ENCODE measurements around the gene CNTN5. TPM values are rescaled to one million over a fixed set of nuclear protein-coding genes. Genes with fewer than 3 reads are reported as not detected.

CNTN5 gene
- total and polyA plus RNA-seq, 10 of the 15 experiments (the other 5 are each of a cell fraction or from before 2014, with no cell fraction given), result 0.01 TPM; not detected in 9

DNA sequence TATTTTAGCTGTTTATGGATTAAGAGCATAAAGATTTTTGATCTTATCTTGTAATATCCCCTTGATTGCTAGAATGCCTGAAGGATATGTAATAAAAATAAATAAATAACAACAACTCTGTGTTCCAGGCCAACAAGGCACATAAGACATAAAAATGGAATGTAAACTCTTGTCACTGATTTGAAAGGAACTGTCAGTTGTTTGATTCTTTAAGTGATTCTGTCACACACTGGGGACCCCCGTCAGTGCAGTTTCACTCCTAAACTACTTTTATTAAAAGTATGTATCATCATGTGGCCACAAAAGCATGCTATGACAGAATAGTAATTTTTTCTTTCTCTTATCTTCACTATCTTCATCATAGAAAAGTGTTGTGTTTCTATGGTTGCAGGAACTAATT lies 572.4 kb downstream of the CNTN5 start:
- CTCF ChIA-PET, result no interaction called here
- TF ChIP-seq BACH1 (IDR thresholded peaks at IDR 0.05; ENCODE audit: borderline replicate concordance) (no peak), ZSCAN29 (IDR thresholded peaks at IDR 0.05) (no peak)
- TF ChIP-seq, protein P1, sequence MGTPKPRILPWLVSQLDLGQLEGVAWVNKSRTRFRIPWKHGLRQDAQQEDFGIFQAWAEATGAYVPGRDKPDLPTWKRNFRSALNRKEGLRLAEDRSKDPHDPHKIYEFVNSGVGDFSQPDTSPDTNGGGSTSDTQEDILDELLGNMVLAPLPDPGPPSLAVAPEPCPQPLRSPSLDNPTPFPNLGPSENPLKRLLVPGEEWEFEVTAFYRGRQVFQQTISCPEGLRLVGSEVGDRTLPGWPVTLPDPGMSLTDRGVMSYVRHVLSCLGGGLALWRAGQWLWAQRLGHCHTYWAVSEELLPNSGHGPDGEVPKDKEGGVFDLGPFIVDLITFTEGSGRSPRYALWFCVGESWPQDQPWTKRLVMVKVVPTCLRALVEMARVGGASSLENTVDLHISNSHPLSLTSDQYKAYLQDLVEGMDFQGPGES (IDR thresholded peaks at IDR 0.05), result no peak
- no TSS peak for BruUV-seq (replicated peaks)
- Histone ChIP-seq H2AFZ (ENCODE audit: control insufficient read depth, low read depth, low read length) (no peak overlapping the region), H4K20me1 (ENCODE audit: control insufficient read depth, insufficient read depth) (no peaks in the 10 kb centered on the region), H3K4me1 (ENCODE audit: control insufficient read depth, insufficient read depth, low read length) (no peaks in the 10 kb centered on the region), H3K9me3 (replicated peaks; ENCODE audit: control insufficient read depth, insufficient read depth, low read length) (no peaks in the 10 kb centered on the region), H3K36me3 (ENCODE audit: control insufficient read depth in 2 of 2, insufficient read depth in 2 of 2, low read length in 1 of 2) (no peaks in the 10 kb centered on the region), H3K4me3 (no peak overlapping the region), H3K27me3 (replicated peaks in 1 of 2; ENCODE audit: control insufficient read depth in 2 of 2, insufficient read depth in 2 of 2, low read length in 1 of 2) (no peaks in the 10 kb centered on the region), H3K27ac (ENCODE audit: control insufficient read depth, insufficient read depth) (no peak overlapping the region), H3K4me2 (ENCODE audit: control insufficient read depth, insufficient read depth) (no peak overlapping the region), H3K9ac (ENCODE audit: control insufficient read depth, insufficient read depth, low read length) (no peak overlapping the region), H3K79me2 (ENCODE audit: control insufficient read depth, insufficient read depth, low read length) (no peaks in the 10 kb centered on the region)
- RAD21 ChIA-PET (ENCODE audit: unreplicated experiment), result interaction anchor here (1.3 kb wide), 1 partner anchor 21 kb away, joined by 4 read pairs; no protein-coding TSS in a partner anchor
- no peak for FAIRE-seq
- POLR2A ChIA-PET, result no interaction called here
- intact Hi-C loops (cut with micrococcal nuclease; ENCODE audit: unreplicated experiment), result no loop called here
- 0% methylated on average over 1 of the region's 1 CpG for WGBS (ENCODE audit: insufficient coverage, insufficient replicate concordance, low lambda C conversion rate, missing lambda C conversion rate)
- no peak for ATAC-seq
- SMC1A ChIA-PET (ENCODE audit: uncharacterized antibody, unreplicated experiment), result interaction anchor here (1.0 to 1.4 kb wide), 2 partner anchors 8 to 21 kb away, joined by 3 read pairs; no protein-coding TSS in a partner anchor
- in situ Hi-C loops (cut with MboI), result no loop called here
- no peak for DNase-seq (ENCODE audit: low read depth, low spot score)

DNA sequence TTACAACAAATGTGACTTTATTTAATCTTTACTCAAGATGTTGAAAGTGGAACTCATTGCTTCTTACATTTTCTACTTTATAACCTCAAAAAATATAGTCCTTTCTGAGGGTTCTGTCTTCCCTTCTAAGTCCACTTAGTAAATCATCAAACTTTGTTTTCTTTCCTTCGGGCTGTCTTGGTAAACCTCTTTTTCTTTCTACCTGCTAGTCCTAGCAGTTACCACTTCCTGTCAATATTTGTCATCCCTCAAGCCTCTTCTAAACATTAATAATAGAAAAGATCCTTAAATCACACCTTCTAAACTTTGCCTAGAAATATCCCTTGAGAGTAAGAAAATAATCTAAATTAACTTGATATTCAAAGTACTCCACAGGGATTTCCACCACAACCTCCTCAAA lies 580.4 kb downstream of the CNTN5 start:
- Histone ChIP-seq H3K79me2 (ENCODE audit: control insufficient read depth, insufficient read depth, low read length) (no peaks in the 10 kb centered on the region), H3K36me3 (ENCODE audit: control insufficient read depth in 2 of 2, insufficient read depth in 2 of 2, low read length in 1 of 2) (no peaks in the 10 kb centered on the region), H3K4me1 (ENCODE audit: control insufficient read depth, insufficient read depth, low read length) (no peaks in the 10 kb centered on the region), H3K4me3 (no peak overlapping the region), H3K9ac (ENCODE audit: control insufficient read depth, insufficient read depth, low read length) (no peak overlapping the region), H4K20me1 (ENCODE audit: control insufficient read depth, insufficient read depth) (no peaks in the 10 kb centered on the region), H2AFZ (ENCODE audit: control insufficient read depth, low read depth, low read length) (no peak overlapping the region), H3K9me3 (replicated peaks; ENCODE audit: control insufficient read depth, insufficient read depth, low read length) (no peaks in the 10 kb centered on the region), H3K27me3 (replicated peaks in 1 of 2; ENCODE audit: control insufficient read depth in 2 of 2, insufficient read depth in 2 of 2, low read length in 1 of 2) (no peaks in the 10 kb centered on the region), H3K4me2 (ENCODE audit: control insufficient read depth, insufficient read depth) (no peak overlapping the region), H3K27ac (ENCODE audit: control insufficient read depth, insufficient read depth) (no peak overlapping the region)
- ChIA-PET CTCF (no interaction called here), RAD21 (ENCODE audit: unreplicated experiment) (no interaction called here), POLR2A (interaction anchor here (1.4 kb wide), 1 partner anchor 12 kb away, joined by 3 read pairs; no protein-coding TSS in a partner anchor), SMC1A (ENCODE audit: uncharacterized antibody, unreplicated experiment) (interaction anchor here (1.1 kb wide), 1 partner anchor 39 kb away, joined by 3 read pairs; no protein-coding TSS in a partner anchor)
- WGBS (ENCODE audit: insufficient coverage, insufficient replicate concordance, low lambda C conversion rate, missing lambda C conversion rate), result 0% methylated on average over 1 of the region's 1 CpG
- in situ Hi-C loops (cut with MboI), result no loop called here
- no TSS peak for BruUV-seq (replicated peaks)
- DNase-seq (ENCODE audit: low read depth, low spot score), result no peak
- FAIRE-seq, result no peak
- intact Hi-C loops (cut with micrococcal nuclease; ENCODE audit: unreplicated experiment), result no loop called here
- TF ChIP-seq MTA2 (IDR thresholded peaks at IDR 0.05; ENCODE audit: low read depth) (no peak), EP300 (IDR thresholded peaks at IDR 0.05; ENCODE audit: borderline replicate concordance in 1 of 2, control insufficient read depth in 1 of 2, low read depth in 2 of 2, low read length in 2 of 2) (no peak), ESRRA (IDR thresholded peaks at IDR 0.05; ENCODE audit: low read length) (no peak), RFX5 (IDR thresholded peaks at IDR 0.05; ENCODE audit: low read depth, low read length) (no peak), FOXK2 (IDR thresholded peaks at IDR 0.05) (no peak), SMAD1 (IDR thresholded peaks at IDR 0.05; ENCODE audit: low read depth, partially characterized antibody) (no peak)
- no peak for ATAC-seq
